ENCODE measurements around the gene CDC16.
"Not testable (repeated sequence)": the region's sequence is repeated elsewhere in the genome, so short reads cannot be mapped to it uniquely, and the experiment has no call there.

Gene CDC16

DNA sequence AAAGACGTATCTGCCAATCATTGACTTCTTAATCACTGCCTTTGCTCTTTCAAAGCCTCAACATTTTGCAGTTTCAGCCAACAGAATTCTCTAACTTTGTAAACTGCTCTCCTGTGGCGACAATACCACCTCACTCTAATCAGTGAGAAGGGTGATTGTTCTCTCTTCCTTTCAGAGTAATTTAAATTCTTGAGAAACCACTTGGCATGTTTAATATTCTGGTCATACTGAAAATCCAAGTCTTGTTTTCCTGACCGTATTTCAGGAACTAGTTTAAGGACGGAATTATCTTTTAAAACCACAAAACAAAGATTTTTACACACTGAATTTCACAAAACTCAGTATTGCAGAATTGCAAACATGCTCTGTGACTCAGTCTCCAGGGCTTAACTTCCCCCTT is 5.2 kb upstream of the CDC16 start:
- DNase-seq: no peak

DNA sequence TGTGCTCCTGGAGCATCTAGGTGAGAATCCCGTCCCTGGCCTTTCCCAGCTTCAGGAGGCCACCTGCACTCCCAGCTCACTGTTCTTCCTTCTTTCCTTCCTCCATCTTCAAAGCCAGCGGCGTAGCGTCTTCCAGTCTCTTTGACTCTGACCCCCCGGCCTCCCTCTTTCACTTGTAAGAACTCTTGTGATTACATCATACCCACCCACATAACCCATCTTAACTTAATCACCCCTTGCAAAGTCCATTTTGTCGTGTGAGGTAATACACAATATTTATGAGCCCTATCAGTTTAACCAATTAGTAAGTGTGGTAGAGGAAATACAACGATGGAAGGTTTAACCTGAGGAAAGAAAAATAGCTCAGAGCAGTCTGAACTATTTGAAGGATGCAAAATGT is 4.6 kb upstream of the CDC16 start:
- no peak for DNase-seq

DNA sequence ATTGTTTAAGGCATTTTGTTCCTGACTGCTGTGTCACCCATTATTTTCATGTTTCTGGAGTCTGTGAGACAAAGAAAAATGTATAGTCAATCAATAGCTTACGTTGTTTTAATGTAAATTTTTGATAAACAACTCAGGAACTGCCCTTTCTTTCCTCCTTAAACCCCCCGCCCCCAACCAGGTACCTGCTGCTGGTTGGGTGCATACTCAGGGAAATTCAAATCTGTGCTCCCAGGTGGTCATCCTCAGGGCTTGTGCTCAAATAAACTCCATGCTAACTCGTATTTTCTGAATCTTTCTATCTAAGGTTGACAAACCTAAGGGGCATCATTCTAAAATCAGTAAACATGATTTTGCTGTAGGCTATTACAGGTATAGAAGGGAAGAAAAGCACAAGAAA is 4.1 kb upstream of the CDC16 start:
- DNase-seq: no peak

DNA sequence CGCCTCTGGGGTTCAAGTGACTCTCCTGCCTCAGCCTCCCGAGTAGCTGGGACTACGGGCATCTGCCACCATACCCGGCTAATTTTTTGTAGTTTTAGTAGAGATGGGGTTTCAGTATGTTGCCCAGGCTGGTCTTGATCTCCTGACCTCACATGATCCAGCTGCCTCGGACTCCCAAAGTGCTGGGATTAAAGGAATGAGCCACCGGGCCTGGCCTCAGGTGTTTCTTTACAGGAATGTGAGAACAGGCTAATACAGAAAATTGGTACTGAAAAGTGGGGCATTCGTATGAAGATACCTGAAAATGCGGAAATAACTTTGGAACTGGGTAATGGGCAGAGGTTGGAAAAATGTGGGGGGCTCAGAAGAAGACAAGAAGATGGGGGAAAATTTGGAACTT is 2.8 kb upstream of the CDC16 start:
- no peak for DNase-seq

DNA sequence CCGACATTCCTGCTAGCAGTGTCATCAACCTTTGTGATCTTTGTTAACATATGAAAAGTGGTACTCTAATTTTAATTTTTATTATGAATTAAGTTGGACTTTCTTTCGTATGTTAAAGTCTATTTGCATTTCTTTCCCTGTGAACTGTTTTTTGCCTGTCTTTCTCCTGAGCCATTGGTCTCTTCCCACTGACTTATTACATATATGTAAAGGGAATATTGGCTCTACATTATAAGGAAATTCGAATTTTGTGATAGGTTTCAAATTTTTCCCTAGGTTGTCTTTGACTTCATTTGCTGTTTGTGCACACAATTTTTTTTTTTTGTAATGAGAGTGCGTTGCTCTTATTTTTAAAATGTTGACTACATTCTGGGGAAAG is 442 bp upstream of the CDC16 start:
- DNase-seq: no peak

DNA sequence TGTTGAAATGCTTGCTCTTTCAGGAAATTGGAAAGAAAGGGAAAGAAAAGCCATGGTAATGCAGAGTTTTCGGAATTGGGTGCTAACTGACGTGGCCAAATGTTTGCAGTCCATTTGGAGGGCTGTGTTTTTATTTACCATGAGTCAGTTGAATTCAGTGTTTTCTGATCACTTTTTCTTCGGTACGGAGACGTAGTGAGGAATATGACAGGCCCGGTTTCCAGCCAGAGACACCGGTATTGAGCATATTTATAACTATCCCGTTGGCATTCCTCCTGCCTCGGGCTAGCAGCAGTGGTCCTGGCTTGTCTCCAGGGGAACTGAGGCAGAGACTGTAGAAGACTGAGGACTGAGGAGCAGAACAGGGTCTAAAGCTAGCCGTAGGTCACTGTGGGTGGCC is 1.0 kb downstream of the CDC16 start:
- no peak for DNase-seq

DNA sequence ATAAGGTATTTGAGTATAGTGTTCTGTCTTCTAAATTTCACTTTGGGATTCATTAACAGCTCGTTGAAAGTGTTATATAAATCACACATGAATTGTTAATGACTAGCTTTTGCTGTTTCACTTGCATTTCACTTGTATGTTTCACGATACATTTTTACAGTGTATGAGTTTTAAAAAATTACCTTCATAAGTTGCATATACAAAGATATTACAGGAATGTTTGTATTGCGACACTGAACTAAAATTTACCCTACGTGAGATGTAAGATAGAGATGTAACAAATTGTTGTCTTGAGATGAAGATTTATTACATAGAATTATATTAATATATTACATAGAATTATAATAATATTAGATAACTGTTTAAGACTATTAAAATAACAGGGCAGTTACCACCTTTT is 1.5 kb downstream of the CDC16 start:
- DNase-seq: no peak

DNA sequence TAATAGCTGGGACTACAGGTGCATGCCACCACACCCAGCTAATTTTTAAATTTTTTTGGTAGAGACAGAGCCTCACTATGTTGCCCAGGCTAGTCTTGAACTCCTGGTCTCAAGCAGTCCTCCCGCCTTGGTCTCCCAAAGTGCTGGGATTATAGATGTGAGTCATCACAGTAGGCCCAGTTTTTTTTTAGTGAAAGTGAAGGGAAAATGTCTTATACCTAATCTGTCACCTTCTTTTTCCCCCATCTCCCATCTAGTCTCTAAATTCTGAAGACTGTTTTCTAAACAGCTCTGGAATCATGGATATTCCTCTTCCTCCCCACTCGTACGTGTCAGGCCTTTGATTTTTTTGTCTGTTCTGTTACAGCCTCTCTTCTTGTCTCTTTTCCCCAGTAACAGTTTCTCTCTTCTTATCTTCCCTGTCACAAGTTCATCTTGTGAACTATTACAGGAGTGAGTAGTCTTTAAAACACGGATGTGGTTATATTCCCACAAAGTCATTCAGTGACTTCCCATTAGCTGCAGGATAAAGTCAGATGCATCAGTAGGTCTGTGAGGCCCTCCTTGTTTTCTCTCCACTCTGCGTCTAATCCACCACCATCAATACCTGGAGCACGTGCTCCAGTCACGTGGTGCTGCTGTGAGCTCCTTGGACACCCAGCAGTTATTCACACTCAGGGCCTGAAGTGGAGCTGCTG is 2.9 kb downstream of the CDC16 start:
- DNase-seq: no peak

DNA sequence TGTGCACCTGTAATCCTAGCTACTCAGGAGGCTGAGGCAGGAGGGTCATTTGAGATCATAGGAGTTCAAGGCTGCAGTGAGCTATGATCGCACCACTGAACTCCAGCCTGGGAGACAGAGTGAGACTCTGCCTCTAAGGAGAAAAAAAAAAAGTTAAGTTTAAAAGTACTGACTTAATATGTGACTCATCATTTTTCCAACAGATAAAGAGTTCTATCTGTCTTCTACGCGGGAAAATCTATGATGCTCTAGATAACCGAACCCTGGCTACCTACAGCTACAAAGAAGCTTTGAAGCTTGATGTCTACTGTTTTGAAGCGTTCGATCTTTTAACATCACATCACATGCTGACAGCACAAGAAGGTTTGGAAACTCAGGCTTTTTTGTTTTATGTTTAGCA is 7.2 kb downstream of the CDC16 start:
- no peak for DNase-seq

DNA sequence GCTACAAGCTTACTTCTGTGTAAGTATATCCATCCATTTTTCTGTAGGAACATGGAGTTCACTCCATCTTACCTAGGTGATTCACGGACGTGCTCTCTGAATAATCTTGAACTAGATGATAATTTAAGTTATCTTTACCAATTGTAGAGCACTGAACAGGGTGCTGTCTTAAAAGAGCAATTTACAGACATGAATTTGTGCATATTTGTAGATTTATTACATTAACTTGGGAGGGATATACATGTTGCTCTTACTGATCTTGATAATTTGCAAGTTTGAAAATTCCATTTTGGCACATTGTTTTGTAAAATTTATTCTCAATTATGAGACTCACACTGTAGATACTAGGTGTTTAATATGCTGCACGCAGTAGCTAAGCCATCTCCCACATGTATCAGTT is 9.3 kb downstream of the CDC16 start:
- no peak for DNase-seq

DNA sequence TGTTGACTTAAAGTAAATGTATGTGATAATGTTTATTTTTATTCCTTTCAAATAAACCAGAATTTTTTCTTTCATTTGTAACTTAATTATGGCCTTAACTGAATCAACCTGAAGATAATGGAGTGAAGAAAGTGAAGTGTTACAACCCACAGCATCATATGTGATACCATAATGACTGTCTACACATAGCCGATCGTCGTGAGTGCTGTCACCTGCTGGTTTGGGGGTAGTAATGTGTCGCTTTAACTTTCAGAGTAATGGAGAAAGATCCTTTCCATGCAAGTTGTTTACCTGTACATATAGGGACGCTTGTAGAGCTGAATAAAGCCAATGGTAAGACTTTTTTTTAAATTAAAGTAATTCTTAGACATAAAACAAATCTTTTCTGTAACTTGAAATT is 9.9 kb downstream of the CDC16 start:
- no peak for DNase-seq

DNA sequence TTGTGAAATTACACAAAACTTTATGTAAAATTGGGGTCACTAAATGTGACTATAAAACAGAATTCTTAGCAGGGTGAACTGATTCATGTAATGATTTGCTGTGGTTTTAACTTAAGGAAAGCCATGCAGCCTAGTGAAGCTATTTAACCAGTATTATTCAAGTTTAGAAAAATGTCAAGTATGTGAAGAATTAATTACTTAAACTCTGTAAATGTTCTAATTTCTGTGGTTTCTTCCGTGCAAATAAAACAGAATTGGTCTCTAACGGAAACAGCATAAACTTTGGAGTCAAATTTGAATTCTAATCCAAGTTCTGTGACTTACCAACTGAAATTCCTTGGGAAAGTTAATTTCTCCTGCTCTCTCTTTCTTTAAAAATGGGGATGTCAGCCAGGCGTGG is 13.3 kb downstream of the CDC16 start:
- DNase-seq: no peak

DNA sequence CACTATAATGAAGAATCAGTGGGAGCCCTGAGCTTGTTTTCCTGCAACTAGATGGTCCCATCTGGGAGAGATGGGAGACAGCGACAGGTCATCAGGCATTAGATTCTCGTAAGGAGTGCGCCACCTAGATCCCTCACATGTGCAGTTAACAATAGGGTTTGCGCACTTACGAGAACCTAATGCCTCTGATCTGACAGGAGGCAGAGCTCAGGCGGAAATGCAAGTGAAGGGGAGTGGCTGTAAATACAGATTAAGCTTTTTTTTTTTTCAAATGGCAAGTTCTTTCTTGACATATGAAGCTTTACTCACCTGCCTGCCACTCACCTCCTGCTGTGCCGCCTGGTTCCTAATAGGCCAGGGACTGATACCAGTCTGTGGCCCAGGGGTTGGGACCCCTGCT is 14.4 kb downstream of the CDC16 start:
- no peak for DNase-seq

DNA sequence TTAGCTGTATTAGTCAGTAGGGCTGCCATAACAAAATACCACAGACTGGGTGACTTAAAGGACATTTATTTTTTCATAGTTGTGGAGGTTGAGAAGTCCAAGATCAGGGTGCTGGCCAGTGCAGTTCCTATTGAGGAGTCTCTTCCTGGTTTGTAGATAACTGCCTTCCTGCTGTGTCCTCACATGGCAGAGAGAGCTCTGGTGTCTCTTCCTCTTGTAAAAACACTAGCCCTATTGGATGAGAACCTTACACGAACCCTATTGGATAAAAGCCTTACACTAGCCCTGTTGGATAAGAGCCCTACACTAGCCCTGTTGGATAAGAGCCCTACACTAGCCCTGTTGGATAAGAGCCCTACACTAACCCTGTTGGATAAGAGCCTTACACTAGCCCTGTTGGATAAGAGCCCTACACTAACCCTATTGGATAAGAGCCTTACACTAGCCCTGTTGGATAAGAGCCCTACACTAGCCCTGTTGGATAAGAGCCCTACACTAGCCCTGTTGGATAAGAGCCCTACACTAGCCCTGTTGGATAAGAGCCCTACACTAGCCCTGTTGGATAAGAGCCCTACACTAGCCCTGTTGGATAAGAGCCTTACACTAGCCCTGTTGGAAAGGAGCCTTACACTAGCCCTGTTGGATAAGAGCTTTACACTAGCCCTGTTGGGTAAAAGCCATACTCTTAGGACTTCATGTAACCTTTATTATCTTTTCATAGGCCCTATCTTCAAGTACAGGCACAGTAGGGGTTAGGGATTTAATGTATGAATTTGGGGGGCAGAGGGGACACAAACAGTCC is 17.1 kb downstream of the CDC16 start:
- not testable (repeated sequence) for DNase-seq

DNA sequence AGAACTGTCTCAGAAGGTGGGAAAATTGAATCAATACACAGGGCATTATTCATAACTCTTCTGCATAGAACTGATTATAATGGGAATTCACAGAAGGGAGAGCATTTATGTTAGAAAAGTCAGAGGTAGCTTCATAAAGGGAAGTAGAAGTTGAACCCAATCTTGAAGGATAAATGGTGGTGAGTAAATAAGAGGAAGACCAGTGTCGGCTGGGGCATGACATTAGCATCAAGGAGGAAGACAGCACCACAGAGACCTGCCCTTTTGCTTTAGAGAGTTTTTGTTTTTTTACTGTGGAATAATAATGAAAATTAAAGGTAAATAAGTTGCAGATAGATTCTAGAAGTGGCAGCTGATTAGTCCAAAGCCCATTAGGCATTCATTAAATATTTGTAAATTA is 21.9 kb downstream of the CDC16 start:
- DNase-seq: no peak

DNA sequence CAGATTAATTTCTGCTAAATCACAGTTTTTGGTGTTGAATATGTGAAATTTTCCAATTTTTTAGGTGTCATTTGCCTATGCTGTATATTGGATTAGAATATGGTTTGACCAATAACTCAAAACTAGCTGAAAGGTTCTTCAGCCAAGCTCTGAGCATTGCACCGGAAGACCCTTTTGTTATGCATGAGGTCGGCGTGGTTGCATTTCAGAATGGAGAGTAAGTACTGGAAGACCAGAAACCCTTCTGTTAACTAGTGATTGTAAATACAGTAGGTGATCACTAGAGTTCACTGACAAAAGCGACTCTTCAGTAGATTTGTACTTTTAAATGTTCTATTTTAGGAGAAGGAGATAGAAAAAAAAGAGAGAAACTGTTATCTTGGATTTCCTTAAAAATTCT is 22.3 kb downstream of the CDC16 start:
- no peak for DNase-seq

DNA sequence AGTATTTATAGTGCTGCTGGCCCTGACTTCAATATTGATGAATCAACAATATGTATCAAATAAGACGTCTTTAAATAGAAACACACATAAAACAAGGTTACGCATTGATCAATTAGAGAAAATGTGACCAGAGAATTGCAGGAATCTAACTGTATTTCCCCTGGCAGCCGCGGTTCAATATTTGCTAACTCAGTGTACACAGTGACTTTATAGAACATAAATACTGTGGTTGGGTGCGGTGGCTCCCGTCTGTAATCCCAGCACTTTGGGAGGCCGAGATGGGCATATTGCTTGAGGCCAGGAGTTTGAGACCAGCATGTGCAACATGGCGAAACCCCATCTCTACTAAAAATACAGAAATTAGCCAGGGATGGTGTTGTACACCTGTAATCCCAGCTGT is 23.9 kb downstream of the CDC16 start:
- no peak for DNase-seq

DNA sequence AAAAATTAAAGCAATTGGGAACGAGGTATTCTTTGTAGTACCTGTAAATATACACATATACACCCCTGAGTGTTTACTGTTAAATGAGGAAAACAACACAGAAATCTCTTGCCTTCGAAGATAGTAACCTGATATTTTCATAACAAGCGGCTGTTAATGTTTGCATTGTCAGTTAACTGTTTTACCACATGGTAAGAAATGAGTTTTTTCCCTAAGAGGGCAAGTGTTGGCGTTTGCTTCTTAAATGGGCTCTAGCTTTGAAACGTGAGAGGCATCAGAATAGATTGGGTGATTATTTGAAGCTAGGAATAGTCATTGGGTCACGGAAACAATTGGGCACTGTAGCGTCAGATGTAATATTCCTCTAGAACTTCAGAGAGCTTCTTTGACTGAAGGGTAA is 24.7 kb downstream of the CDC16 start:
- no peak for DNase-seq

DNA sequence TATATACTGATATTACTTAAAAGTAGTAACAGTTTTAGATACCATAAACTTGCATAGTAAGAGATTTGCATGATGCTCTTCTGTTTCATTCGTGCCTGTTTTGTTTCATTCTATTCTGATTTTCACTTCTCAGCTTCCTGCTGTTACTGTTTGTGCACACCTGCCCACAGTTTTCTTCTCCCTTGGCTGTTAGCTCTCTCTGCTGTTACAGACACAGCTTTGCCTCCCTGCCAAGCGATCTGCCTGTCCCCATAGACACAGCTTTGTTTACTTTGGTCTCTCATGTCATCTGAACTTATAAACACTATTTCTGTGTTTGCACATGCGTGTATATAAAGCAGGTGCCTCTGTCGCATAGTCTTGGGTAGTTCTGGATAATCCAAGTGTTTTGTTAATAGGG is 25.3 kb downstream of the CDC16 start:
- DNase-seq: no peak

DNA sequence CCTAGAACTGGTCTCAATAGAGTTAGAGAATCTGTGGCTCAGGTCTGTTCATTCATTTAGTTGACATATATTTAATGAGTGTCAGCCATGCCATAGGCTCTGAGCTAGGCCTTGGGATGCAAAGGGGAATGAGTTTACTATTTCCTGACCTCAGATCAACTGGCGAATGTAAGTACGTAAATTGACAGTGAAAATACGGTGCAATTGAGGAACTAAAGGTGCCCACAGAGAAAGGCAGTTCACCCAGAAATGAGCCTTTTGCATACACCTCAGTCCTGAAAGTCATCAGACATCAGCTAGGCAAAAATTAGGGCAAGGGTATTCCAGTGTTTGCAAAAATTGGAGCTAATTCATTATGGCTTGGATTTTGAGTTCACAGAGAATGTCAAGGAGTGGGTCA is 26.1 kb downstream of the CDC16 start:
- DNase-seq: no peak

DNA sequence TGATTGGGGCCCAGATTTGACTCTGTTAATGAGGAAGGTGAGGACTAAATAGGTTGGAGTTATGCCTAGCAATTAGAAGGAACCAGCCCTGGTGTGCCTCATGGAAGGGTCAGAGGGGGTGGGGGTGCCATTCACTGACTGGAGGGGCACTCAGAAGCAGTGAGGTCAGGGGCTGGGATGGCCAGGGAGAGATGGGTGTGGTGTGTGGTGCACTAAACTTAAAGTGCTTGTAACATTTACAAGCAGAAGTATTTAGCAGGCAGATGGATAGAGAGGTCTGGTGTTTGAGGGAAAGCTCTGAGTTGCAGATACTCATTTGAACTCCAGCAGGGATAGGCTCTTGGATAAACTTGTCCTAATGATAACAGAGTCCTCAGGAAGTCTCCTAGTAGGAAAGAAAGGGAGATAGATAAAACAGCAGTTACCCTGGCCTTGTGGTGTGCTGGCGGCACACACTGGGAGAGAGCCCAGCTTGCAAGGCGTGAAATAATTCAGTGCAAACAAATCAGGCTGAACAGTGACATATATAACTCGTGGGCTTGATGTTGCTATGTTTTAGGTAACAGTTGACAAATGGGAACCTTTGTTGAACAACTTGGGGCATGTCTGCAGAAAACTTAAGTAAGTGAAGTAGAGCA is 26.8 kb downstream of the CDC16 start:
- DNase-seq: no peak

DNA sequence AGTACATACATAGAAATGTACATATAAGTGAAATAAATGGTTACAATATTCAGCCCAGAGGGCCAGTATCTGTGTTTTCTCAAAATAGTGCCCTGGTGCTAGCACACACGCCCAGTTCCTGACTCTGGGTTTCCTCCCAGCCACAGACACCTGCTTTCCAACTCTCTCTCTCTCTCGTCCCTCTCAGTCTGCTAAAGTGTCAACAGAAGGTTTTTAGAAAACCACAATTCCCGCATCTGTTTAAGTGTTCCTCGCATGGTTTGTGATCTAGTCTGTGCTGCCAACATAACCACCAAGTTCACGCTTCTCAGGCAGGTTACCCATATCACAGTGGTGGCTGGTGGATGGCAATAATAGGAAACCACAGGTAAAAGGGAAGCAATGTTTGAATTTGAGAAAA is 28.9 kb downstream of the CDC16 start:
- DNase-seq: no peak

DNA sequence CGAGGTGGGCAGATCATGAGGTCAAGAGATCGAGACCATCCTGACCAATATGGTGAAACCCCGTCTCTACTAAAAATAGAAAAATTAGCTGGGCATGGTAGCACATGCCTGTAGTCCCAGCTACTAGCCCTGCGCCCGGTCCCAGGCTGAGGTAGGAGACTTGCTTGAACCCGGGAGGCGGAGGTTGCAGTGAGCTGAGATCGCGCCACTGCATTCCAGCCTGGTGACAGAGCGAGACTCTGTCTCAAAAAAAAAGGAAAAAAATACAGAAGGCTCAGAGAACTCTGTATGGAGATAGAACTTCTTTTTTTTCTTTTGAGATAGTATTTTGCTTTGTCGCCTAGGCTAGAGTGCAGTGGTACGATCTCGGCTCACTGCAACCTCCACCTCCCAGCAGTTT is 29.6 kb downstream of the CDC16 start:
- not testable (repeated sequence) for DNase-seq

DNA sequence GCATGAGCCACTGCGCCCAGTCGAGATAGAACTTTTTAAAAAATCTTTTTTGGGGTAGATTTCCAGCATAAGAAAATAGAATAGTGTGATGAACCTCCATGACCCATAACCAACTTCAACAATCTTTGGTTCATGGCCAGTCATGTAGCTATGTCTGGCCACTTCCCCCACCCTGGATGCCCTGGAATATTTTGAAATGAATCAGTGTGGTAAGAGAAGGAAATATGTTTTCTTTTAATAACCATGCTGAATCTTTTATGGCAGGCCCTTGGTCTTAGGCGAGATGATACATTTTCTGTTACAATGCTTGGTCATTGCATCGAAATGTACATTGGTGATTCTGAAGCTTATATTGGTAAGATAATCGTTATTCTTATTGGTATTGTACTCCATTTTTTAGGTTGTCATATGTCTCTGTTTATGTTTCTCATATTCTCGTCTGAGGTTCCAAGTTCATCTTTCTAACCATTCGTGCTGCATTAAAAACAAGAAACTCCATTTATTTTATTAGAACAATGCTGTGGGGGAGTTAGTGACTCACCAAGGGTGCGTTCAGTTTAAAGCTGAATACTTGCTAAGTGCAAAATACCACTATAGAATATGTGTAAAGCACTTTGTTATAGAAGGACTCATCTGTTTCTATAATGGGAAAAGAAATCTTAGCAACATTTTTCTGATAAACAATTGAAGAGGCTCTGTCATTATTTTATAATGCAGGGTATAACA is 30.4 kb downstream of the CDC16 start:
- no peak for DNase-seq

All from retina (tissue), 1 donor.